HFF-Myc (cell line): ENCODE results near the gene TRAPPC1.

ENCODE experiments used
- DNase-seq: peaks from one replicate; pipeline ENCODE4 v3.0.0-alpha.2; 2011; ENCODE audit warnings: low read depth; ENCODE audit errors: extremely low read depth
- H3K4me3 ChIP-seq: replicated peaks from 2 replicates; pipeline ENCODE4 v1.5.1; 2011; ENCODE audit warnings: low read depth, mild to moderate bottlenecking, control low read depth, low read length
- CTCF ChIP-seq: IDR thresholded peaks from 2 replicates; pipeline ENCODE4 v1.5.1; 2012; ENCODE audit warnings: mild to moderate bottlenecking, low read depth, low read length, control low read depth; ENCODE audit errors: missing control alignments

TRAPPC1 gene

GRCh38 chr17:7951143-7951792 lies 19.5 kb upstream of the TRAPPC1 start:
- DNase-seq, result no peak
- TF ChIP-seq CTCF, result no peak
- H3K4me3 ChIP-seq, result no peak overlapping the region

DNA sequence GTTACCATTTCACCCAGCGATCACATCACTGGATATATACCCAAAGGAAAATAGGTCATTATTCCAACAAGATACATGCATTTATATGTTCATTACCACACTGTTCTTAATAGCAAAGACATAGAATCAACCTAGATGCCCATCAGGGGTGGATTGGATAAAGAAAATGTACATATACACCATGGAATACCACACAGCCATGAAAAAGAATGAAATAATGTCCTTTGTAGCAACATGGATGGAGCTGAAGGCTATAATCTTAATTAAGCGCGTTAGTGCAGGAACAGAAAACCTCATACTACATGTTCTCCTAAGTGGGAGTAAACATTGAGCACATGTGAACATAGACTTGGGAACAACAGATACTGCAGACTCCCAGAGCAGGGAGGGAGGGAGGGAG lies 18.8 kb upstream of the TRAPPC1 start:
- no peak for TF ChIP-seq CTCF
- H3K4me3 ChIP-seq, result no peak overlapping the region
- DNase-seq, result no peak

DNA sequence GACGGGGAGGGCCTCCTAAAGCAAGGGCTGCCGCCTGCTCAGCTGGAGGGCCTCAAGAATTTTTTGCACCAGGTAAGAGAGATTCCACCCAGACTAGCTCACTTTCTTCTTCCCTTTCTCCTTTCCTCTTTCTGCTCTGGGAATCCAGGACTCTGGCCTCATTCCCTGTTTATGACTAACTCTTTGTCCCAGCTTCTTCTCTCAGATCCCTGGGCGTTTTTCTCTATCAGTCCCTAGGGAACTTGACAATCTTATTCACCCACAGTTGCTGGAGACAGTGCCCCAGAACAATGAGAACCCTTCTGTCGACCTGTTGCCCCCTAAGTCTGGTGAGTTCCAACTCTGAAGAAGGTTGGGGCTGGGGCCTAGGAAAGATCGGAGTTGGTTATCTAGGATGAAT lies 15.9 kb upstream of the TRAPPC1 start:
- H3K4me3 ChIP-seq, result no peak overlapping the region
- no peak for TF ChIP-seq CTCF
- no peak for DNase-seq

- DNase-seq, result no peak
- no peak overlapping the region for H3K4me3 ChIP-seq
- TF ChIP-seq CTCF, result no peak
These were observed 14.7 kb upstream of the TRAPPC1 start for GRCh38 chr17:7946441-7946840.

GRCh38 chr17:7945651-7946050 lies 13.9 kb upstream of the TRAPPC1 start:
- H3K4me3 ChIP-seq, result no peak overlapping the region
- TF ChIP-seq CTCF, result no peak
- no peak for DNase-seq

DNA sequence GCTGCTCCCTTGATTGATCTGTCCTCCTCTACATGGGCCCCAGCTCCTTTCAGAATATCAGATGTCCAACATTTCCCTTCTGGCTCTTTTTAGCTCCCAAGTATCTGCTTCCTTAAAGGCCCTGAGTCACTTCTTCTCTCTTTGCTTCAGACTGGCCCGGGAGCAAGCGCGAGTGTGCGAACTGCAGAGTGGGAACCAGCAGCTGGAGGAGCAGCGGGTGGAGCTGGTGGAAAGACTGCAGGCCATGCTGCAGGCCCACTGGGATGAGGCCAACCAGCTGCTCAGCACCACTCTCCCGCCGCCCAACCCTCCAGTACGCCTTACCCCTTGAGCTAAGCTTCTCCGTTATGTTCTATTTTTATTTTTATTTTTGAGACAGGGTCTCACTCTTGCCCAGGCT lies 12.6 kb upstream of the TRAPPC1 start:
- TF ChIP-seq CTCF, result no peak
- DNase-seq, result no peak
- H3K4me3 ChIP-seq, result no peak overlapping the region

DNA sequence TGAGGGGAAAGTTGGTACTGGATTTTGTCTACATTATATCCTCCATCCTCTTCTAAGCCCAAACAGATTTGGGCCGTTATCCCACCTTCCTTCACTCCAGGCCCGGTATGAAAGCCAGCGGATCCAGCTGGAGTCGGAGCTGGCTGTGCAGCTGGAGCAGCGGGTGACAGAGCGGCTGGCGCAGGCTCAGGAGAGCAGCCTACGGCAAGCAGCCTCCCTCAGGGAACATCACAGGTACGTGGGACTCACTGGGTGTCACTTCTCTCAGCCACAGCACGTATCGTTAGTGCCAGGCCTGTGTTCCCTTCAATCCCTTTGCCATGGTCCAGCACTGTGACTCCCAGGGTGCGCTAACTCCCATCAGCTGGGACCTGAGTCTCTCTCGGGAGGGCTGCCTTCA lies 11.5 kb upstream of the TRAPPC1 start:
- TF ChIP-seq CTCF, result no peak
- no peak overlapping the region for H3K4me3 ChIP-seq

More for the DNA sequence above, 11.5 kb upstream of the TRAPPC1 start:
- DNase-seq, result no peak
